ENCODE measurements around the gene UST.

UST gene

DNA sequence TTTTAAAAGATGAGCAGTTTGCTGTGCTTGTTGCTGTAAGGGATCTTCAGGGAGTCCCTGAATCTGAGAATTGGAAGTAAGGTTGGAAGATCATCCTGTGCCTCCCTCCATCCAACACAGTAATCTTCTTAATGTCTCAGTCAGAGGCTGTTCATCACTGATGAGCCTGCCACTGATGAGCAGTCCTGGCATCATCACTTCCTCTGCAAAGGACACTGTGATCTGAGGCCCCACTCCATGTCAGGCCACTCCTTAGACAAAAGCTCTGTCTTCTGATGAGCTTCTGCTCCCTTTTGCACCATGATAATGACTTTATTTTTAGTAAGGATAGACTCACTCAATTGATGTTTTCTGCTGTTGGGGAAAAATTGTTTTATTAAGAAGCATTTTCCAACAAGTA, 121.0 kb downstream of the UST start:
- no peak for DNase-seq (ENCODE audit: low read depth)

DNA sequence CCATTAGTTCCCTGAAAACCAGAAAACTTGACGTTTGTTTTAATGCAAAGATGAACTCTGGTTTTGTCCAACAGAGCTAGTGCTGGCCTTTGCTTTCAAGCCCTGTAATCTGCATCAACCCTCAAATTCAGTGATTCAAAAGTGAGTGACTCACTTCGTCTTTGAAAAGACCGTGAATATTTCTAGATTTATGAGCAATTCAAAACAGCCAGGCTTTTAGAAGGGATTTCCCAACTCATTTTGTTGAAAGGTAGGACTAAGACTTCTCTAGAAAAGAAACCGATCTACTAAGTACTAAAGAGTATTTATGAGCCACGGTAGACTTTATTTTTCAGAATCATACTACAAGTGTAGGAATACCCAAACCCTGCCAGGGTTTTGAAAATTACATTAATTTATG, 121.5 kb downstream of the UST start:
- peak; percentile 73 for DNase-seq (ENCODE audit: low read depth)
- no peak for TF ChIP-seq CTCF (conservative IDR thresholded peaks at IDR 0.05; ENCODE audit: low read depth, low read length)
- no peak overlapping the region for H3K4me3 ChIP-seq (ENCODE audit: low read depth, low read length)

More for the DNA sequence above, 121.0 kb downstream of the UST start:
- no peak for TF ChIP-seq CTCF (conservative IDR thresholded peaks at IDR 0.05; ENCODE audit: low read depth, low read length)
- no peak overlapping the region for H3K4me3 ChIP-seq (ENCODE audit: low read depth, low read length)

GRCh38 chr6:148868901-148869300, 122.1 kb downstream of the UST start:
- H3K4me3 ChIP-seq (ENCODE audit: low read depth, low read length): no peak overlapping the region
- TF ChIP-seq CTCF (conservative IDR thresholded peaks at IDR 0.05; ENCODE audit: low read depth, low read length): no peak
- no peak for DNase-seq (ENCODE audit: low read depth)

DNA sequence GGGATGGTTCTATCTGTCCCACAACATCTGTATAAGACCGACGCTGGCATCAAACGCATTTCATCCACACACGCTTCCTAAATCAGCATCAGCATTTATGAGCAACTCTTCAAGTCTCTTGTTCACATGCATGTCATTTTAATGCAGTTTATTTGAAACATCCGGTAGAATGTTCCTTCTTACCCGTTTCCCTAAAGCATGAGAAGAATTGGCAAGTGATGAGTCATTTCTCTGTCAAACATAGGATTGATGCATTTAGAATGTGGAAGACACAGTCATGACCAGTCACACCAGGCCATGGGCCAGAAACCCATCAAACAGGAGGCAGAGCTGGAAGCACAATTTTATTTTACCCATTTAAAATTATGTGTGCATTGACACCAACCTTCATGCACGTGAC, 122.8 kb downstream of the UST start:
- DNase-seq (ENCODE audit: low read depth): peak; percentile 74
- TF ChIP-seq CTCF (conservative IDR thresholded peaks at IDR 0.05; ENCODE audit: low read depth, low read length): no peak
- H3K4me3 ChIP-seq (ENCODE audit: low read depth, low read length): no peak overlapping the region

GRCh38 chr6:148873154-148873553, 126.3 kb downstream of the UST start:
- no peak for TF ChIP-seq CTCF (conservative IDR thresholded peaks at IDR 0.05; ENCODE audit: low read depth, low read length)
- no peak overlapping the region for H3K4me3 ChIP-seq (ENCODE audit: low read depth, low read length)
- no peak for DNase-seq (ENCODE audit: low read depth)

DNA sequence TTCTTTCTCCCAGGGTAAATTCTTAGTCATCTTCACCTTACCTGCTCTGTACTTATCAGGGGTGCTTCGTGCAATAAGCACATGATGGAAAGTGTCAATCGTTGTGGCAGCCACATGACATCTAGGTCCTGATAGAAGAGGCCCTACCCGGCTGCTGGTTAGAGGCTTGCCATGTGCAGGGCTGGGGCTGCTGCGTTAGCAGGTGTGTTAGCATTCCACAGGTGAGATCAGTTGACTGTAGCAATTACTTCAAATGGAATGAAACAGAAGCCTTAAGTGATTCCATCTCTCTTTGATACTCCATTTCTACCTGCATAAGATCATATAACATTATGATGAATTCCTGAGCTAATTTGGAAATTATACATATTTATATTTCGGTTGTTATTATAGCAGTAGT, 127.0 kb downstream of the UST start:
- H3K4me3 ChIP-seq (ENCODE audit: low read depth, low read length): no peak overlapping the region
- DNase-seq (ENCODE audit: low read depth): no peak
- no peak for TF ChIP-seq CTCF (conservative IDR thresholded peaks at IDR 0.05; ENCODE audit: low read depth, low read length)

DNA sequence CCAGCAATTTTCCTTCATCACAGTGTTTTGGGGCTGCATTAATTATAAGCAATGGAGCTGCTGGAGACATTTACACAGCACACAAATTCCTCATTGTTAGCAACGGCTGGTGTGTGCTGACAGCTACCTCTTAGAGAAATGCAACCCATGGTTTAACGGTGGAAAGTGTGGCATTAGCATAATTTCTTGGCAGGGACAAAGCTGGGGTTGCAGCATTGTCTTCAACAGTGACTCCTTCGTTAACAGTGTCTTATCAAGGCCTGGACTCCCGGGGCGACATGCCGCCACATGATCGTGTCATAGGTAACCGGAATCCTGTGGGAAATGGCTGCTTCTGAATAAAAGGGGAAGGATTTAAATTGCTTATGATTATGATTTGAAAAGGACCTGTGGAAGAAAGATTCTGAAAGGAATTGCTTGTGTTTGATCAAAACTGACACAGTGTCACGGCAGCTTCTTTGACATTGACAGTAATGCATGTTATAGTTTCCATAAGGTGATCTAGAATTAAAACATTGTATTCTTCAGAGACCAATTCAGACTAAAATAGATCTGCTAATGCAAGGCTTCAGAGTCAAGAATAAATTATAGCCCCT, 128.0 kb downstream of the UST start:
- peak; percentile 63 for DNase-seq (ENCODE audit: low read depth)
- TF ChIP-seq CTCF (conservative IDR thresholded peaks at IDR 0.05; ENCODE audit: low read depth, low read length): no peak
- H3K4me3 ChIP-seq (ENCODE audit: low read depth, low read length): no peak overlapping the region
